Retinal pigment epithelial cell (primary cell): ENCODE data around the gene RASD2.

Experiments
- DNase-seq: peaks from one replicate; pipeline ENCODE4 v3.0.0-alpha.2; 2010; ENCODE audit warnings: low read depth
- H3K4me3 ChIP-seq: 2 replicates; pipeline ENCODE4 v1.5.1; 2011; ENCODE audit warnings: mild to moderate bottlenecking, low read length, control low read depth, moderate library complexity
- TF ChIP-seq, protein P1 (sequence below): conservative IDR thresholded peaks from 2 replicates; pipeline ENCODE4 v1.5.1; 2011; ENCODE audit warnings: low read depth, low read length, control low read depth, inconsistent platforms

The RASD2 gene

DNA sequence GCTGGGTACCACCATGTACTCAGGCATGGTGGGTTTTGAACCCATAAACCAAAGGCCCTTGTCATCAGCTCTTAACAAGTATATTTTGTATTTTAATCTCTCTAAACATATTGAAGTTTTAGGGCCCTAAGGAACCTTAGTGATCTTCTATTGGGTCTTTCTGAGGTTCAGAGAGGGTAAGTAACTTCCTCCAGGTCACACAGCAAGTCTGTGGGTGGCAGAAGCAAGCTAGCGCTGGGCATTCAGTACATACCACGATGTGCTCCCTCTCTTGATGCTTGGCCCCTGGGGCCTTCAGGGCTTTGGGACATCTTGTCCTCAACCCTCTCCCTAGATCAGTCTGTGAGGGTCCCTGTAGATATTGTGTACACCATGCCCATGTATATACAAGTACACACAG is 12.7 kb downstream of the RASD2 start:
- DNase-seq = no peak
- TF ChIP-seq, protein P1, sequence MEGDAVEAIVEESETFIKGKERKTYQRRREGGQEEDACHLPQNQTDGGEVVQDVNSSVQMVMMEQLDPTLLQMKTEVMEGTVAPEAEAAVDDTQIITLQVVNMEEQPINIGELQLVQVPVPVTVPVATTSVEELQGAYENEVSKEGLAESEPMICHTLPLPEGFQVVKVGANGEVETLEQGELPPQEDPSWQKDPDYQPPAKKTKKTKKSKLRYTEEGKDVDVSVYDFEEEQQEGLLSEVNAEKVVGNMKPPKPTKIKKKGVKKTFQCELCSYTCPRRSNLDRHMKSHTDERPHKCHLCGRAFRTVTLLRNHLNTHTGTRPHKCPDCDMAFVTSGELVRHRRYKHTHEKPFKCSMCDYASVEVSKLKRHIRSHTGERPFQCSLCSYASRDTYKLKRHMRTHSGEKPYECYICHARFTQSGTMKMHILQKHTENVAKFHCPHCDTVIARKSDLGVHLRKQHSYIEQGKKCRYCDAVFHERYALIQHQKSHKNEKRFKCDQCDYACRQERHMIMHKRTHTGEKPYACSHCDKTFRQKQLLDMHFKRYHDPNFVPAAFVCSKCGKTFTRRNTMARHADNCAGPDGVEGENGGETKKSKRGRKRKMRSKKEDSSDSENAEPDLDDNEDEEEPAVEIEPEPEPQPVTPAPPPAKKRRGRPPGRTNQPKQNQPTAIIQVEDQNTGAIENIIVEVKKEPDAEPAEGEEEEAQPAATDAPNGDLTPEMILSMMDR = no peak
- H3K4me3 ChIP-seq = no peak overlapping the region

DNA sequence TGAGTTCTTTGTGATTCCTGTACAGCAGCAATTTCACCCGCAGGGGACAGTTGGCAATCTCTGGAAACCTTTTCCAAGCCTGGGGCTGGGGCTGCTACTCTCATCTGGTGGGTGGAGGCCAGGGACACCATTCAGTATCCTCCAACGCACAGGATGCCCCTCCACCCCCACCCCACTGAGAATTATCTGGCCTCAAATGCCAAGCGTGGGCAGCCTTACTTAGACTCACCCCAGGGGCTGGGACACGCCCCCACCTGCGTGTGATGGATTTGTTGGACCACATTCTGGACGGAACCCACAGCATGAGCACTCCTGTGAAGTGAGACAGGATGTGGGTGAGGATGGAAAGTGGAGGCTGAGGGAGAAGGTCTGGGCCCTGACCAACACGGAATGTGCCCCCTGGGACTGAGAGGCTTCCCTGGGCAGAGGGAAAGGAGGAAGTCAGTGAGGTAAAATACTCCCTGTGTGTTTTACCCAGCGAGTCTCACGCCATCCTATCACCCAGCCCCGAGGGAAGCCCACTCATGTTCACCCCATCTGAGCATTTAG is 13.7 kb downstream of the RASD2 start:
- TF ChIP-seq, protein P1 = no peak
- DNase-seq = no peak
- no peak overlapping the region for H3K4me3 ChIP-seq

DNA sequence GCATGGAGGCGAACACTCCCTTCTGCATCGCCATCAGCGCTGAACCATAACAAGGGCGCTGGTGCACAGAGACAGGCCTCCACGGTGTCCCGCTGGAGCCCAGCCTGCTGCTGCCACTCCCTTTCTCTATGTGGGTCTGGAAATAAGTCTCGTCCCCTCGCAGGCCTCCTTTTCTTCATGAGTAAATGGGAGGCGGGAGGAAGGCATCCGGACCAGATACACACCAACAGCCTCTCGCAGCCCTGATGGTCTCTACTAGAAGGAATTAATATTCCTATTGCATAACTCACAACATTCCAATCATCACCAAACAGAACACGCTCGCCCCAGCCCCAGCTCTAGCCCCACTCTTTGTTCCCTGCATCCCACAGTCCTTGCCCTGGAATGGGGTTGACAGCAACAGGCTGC is 14.9 kb downstream of the RASD2 start:
- no peak for DNase-seq
- no peak overlapping the region for H3K4me3 ChIP-seq
- TF ChIP-seq, protein P1 = no peak

DNA sequence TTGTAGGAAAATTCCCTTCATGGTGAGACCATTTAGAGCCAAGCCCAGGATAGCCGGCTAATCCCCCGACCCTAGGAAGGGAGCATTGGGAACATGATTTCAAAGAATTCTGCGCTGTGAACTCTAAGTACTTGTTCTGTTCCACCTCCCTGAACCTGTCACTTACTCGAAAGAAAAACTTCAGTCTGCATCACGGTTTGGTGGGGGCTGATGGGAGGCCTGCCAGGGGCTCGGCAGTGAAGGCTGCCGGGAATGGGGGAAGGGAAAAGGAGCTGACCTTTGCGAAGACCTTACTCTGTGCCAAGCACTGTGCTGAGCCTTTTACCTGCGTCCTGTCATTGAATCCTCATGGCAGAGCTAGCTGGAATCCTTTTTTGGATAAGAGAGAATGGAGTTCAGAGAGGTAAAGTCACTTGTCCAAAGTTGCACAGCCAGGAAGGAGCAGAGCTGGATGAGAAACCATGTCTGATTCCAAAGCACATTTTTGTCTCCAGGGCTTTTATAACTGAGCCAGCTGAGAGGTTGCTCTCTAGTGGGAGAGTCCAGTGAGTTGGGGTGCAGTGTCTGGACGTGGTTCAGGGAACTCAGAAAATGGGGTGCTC is 15.4 kb downstream of the RASD2 start:
- no peak overlapping the region for H3K4me3 ChIP-seq
- no peak for DNase-seq
- TF ChIP-seq, protein P1 = no peak

DNA sequence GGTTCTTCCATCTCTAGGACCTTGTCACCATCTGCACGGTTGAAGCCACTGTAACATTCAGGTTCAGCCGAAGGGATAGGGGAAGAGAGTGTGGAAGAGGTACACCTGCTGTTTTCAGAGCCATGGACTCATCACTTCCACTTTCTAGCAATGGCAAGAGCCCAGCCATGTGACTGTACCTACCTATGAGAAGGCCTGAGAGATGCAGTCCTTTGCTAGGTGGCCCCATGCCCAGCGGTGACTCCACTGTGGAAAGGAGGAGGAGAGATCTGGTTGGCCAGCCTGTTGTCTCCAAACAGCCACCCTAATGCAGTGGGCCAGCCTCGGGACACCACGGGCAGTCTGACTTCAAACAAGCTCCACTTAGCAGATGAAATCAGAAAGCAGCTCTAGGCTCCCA is 16.0 kb downstream of the RASD2 start:
- TF ChIP-seq, protein P1 = no peak
- DNase-seq = no peak
- no peak overlapping the region for H3K4me3 ChIP-seq

DNA sequence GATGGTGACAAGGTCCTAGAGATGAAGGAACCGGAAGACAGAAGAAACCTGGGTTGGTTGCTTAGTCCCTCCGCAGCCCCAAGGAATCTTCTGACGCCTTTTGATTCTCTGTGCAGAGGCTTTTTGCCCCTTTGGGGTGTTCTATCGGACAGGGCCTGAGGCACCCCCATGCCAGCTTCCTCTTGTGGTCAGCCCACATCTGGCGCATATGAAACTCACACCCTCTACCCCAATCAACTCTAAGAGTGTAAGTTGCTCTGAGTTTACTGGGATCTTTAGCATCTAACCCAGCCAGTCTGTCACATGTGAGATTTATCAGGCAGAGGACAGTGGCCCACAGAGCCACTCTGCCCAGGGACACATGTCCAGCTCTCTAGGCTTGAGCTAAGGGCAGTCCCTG is 17.4 kb downstream of the RASD2 start:
- DNase-seq = no peak
- TF ChIP-seq, protein P1 = no peak

DNA sequence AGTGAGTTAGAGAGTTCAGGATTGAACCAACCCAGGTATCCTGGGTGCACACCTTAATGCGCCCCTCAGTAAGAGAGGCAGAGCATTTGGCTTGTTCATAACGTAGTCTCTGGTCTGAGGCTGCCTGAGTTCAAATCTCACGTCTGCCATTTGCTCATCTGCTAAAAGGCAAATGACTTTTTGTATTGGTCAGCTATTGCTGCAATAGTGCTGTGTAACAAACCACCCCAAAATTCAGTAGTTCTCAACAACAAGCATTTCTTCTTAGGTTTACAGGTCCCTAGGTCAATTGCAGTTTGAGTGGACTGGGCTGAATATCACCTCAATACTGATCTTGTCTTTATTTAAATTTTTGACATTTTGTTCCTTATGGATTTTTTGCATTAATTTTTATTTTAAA is 18.1 kb downstream of the RASD2 start:
- TF ChIP-seq, protein P1 = no peak
- DNase-seq = no peak
- no peak overlapping the region for H3K4me3 ChIP-seq

More for the DNA sequence above, 17.4 kb downstream of the RASD2 start:
- no peak overlapping the region for H3K4me3 ChIP-seq
